Hepatocyte (in vitro differentiated cells): Measurements from ENCODE around the gene PXDN. TPM values are rescaled to one million over a fixed set of nuclear protein-coding genes. Genes with fewer than 3 reads are reported as not detected.
"Not testable (repeated sequence)": the region's sequence is repeated elsewhere in the genome, so short reads cannot be mapped to it uniquely, and the experiment has no call there.

Source experiments
- DNase-seq: peaks from one replicate; pipeline ENCODE4 v3.0.0-alpha.2; 2016; ENCODE audit warnings: low spot score
- H2AFZ ChIP-seq: fragments of 200-600 bp; sonication (generic); 2 replicates; pipeline ENCODE4 v1.6.0; 2016; ENCODE audit warnings: antibody characterized with exemption, mild to moderate bottlenecking
- H3K27ac ChIP-seq: fragments of 200-600 bp; sonication (generic); 2 replicates; pipeline ENCODE4 v1.5.1; 2016; ENCODE audit warnings: mild to moderate bottlenecking
- H3K27me3 ChIP-seq: fragments of 200-600 bp; sonication (generic); 2 replicates; pipeline ENCODE4 v1.6.1; 2016
- H3K36me3 ChIP-seq: fragments of 200-600 bp; sonication (generic); replicated peaks from 2 replicates; pipeline ENCODE4 v1.5.1; 2016; ENCODE audit warnings: low read depth; ENCODE audit not compliant: insufficient read depth
- H3K4me1 ChIP-seq: fragments of 200-600 bp; sonication (generic); 2 replicates; pipeline ENCODE4 v1.5.1; 2016; ENCODE audit warnings: mild to moderate bottlenecking, moderate library complexity; ENCODE audit not compliant: insufficient read depth
- H3K4me2 ChIP-seq: fragments of 200-600 bp; sonication (generic); 2 replicates; pipeline ENCODE4 v1.6.0; 2016
- H3K4me3 ChIP-seq: fragments of 200-600 bp; sonication (generic); 2 replicates; pipeline ENCODE4 v1.5.1; 2016; ENCODE audit warnings: mild to moderate bottlenecking
- H3K79me2 ChIP-seq: fragments of 200-600 bp; sonication (generic); 2 replicates; pipeline ENCODE4 v1.6.0; 2017; ENCODE audit warnings: mild to moderate bottlenecking
- H3K9me2 ChIP-seq: fragments of 200-600 bp; sonication (generic); replicated peaks from 2 replicates; pipeline ENCODE4 v1.6.0; 2017; ENCODE audit warnings: mild to moderate bottlenecking; ENCODE audit not compliant: insufficient read depth
- H3K9me3 ChIP-seq: fragments of 200-600 bp; sonication (generic); 2 replicates; pipeline ENCODE4 v1.5.1; 2016; ENCODE audit warnings: low read depth, mild to moderate bottlenecking
- H4K20me1 ChIP-seq: fragments of 200-600 bp; sonication (generic); 2 replicates; pipeline ENCODE4 v1.6.0; 2016; ENCODE audit warnings: mild to moderate bottlenecking; ENCODE audit not compliant: insufficient read depth, poor library complexity, severe bottlenecking
- CTCF ChIP-seq: fragments of 200-600 bp; sonication (generic); IDR thresholded peaks from 2 replicates; pipeline ENCODE4 v1.5.1; 2016; ENCODE audit warnings: antibody characterized with exemption, mild to moderate bottlenecking; ENCODE audit not compliant: poor library complexity
- EZH2 ChIP-seq: fragments of 200-600 bp; sonication (generic); IDR thresholded peaks from 2 replicates; pipeline ENCODE4 v1.6.1; 2016; ENCODE audit warnings: antibody characterized with exemption, mild to moderate bottlenecking, borderline replicate concordance
- EZH2phosphoT487 ChIP-seq: fragments of 200-600 bp; sonication (generic); IDR thresholded peaks from one replicate; pipeline ENCODE4 v1.6.1; 2018; ENCODE audit warnings: antibody characterized with exemption, mild to moderate bottlenecking, low read depth, moderate library complexity; ENCODE audit not compliant: unreplicated experiment, severe bottlenecking
- WGBS: methylation state at CpG from one replicate; pipeline ENCODE4 v1.1.6; 2016; ENCODE audit warnings: low lambda C conversion rate; ENCODE audit errors: missing lambda C conversion rate; 5-methylcytosine and 5-hydroxymethylcytosine counted together
- polyA plus RNA-seq: library from polyadenylated mRNA; unstranded; fragments of >200 nt; fragmentation: Nextera tagmentation; extraction: Ambion mirVana; gene quantifications from 2 replicates; pipeline ENCODE4 v1.2.1, GENCODE V29; 2016
- total RNA-seq: library from RNA; depleted of rRNA; stranded (reverse); fragments of >200 nt; gene quantifications from 2 replicates; pipeline ENCODE4 v1.2.3, GENCODE V29; 2014

Gene PXDN
- total and polyA plus RNA-seq, 2 experiments from 2014 or later: 107 to 118 TPM

GRCh38 chr2:1625281-1626001 is 118.9 kb downstream of the PXDN start:
- peak overlapping the region; percentile 62 for H3K4me2 ChIP-seq
- peak overlapping the region; percentile 34 for H3K27ac ChIP-seq
- TF ChIP-seq CTCF (no peak), EZH2phosphoT487 (no peak), EZH2 (no peak)
- no peaks in the 10 kb centered on the region for H3K9me2 ChIP-seq
- no peaks in the 10 kb centered on the region for H3K27me3 ChIP-seq
- no peaks in the 10 kb centered on the region for H3K9me3 ChIP-seq
- H3K36me3 ChIP-seq: no peaks in the 10 kb centered on the region
- peaks cover 14% of the 10 kb centered on the region for H3K4me1 ChIP-seq
- H3K79me2 ChIP-seq: no peaks in the 10 kb centered on the region
- no peak overlapping the region for H3K4me3 ChIP-seq
- DNase-seq: peak; percentile 50
- no peaks in the 10 kb centered on the region for H4K20me1 ChIP-seq
- 20% methylated on average over 20 of the region's 20 CpGs for WGBS
- no peak overlapping the region for H2AFZ ChIP-seq

GRCh38 chr2:1623906-1624445 is 120.3 kb downstream of the PXDN start:
- no peaks in the 10 kb centered on the region for H3K9me2 ChIP-seq
- peaks cover 14% of the 10 kb centered on the region for H3K4me1 ChIP-seq
- H3K27ac ChIP-seq: no peak overlapping the region
- no peak for DNase-seq
- no peak overlapping the region for H3K4me2 ChIP-seq
- no peaks in the 10 kb centered on the region for H3K9me3 ChIP-seq
- no peak overlapping the region for H3K4me3 ChIP-seq
- H2AFZ ChIP-seq: no peak overlapping the region
- no peak for TF ChIP-seq EZH2phosphoT487
- no peak for TF ChIP-seq EZH2
- TF ChIP-seq CTCF: no peak
- H3K79me2 ChIP-seq: no peaks in the 10 kb centered on the region
- WGBS: 94% methylated on average over 16 of the region's 16 CpGs
- no peaks in the 10 kb centered on the region for H3K36me3 ChIP-seq
- H3K27me3 ChIP-seq: no peaks in the 10 kb centered on the region
- H4K20me1 ChIP-seq: no peaks in the 10 kb centered on the region

- no peaks in the 10 kb centered on the region for H3K27me3 ChIP-seq
- H3K4me3 ChIP-seq: no peak overlapping the region
- no peaks in the 10 kb centered on the region for H3K79me2 ChIP-seq
- H3K4me1 ChIP-seq: peaks cover 20% of the 10 kb centered on the region
- H3K9me2 ChIP-seq: no peaks in the 10 kb centered on the region
- no peak for DNase-seq
- no peaks in the 10 kb centered on the region for H3K9me3 ChIP-seq
- H3K36me3 ChIP-seq: no peaks in the 10 kb centered on the region
- no peak for TF ChIP-seq EZH2phosphoT487
- H3K27ac ChIP-seq: no peak overlapping the region
- WGBS: 86% methylated on average over 11 of the region's 11 CpGs
- H2AFZ ChIP-seq: no peak overlapping the region
- H3K4me2 ChIP-seq: no peak overlapping the region
- H4K20me1 ChIP-seq: no peaks in the 10 kb centered on the region
These were observed 121.7 kb downstream of the PXDN start for GRCh38 chr2:1622521-1623200.

- H2AFZ ChIP-seq, H3K36me3 ChIP-seq, H3K4me2 ChIP-seq, H3K9me2 ChIP-seq, DNase-seq, H3K27me3 ChIP-seq, H3K4me3 ChIP-seq, H4K20me1 ChIP-seq, H3K79me2 ChIP-seq, H3K27ac ChIP-seq, H3K9me3 ChIP-seq: not testable (repeated sequence)
- WGBS: 89% methylated on average over 3 of the region's 3 CpGs
- H3K4me1 ChIP-seq: peaks cover 20% of the 10 kb centered on the region
These were observed 122.3 kb downstream of the PXDN start for GRCh38 chr2:1621976-1622375.
